Epithelial cell of esophagus (primary cell): Measurements from ENCODE around the gene AVP.
A peak's percentile ranks its signal among the peaks of the same experiment; 100 is the strongest.

Experiments
- DNase-seq: peaks from one replicate; pipeline ENCODE4 v3.0.0; 2010; ENCODE audit warnings: low read depth
- H3K4me3 ChIP-seq: 2 replicates; pipeline ENCODE4 v1.5.1; 2011; ENCODE audit warnings: mild to moderate bottlenecking, low read length, control low read depth
- CTCF ChIP-seq: IDR thresholded peaks from 2 replicates; pipeline ENCODE4 v1.5.1; 2011; ENCODE audit warnings: low read depth, mild to moderate bottlenecking, low read length, control low read depth, inconsistent platforms; ENCODE audit not compliant: insufficient read depth; ENCODE audit errors: missing control alignments

AVP gene

GRCh38 chr20:3043322-3043721, 41.2 kb downstream of the AVP start, which contains the start of gene GNRH2:
Gene GNRH2 (plus strand): TSS chr20:3043622. CDS start chr20:3044415, 793 bp downstream.
- no peak for DNase-seq
- H3K4me3 ChIP-seq: no peak within 1 kb of the TSS
- TF ChIP-seq CTCF: no peak

GRCh38 chr20:3042625-3043024, 41.9 kb downstream of the AVP start:
- no peak for TF ChIP-seq CTCF
- no peak for DNase-seq
- no peak overlapping the region for H3K4me3 ChIP-seq

GRCh38 chr20:3041854-3042409, 42.6 kb downstream of the AVP start:
- H3K4me3 ChIP-seq: no peak overlapping the region
- peak; percentile 14 for DNase-seq
- TF ChIP-seq CTCF: no peak

GRCh38 chr20:3040086-3040485, 44.4 kb downstream of the AVP start:
- no peak overlapping the region for H3K4me3 ChIP-seq
- no peak for DNase-seq
- TF ChIP-seq CTCF: no peak

GRCh38 chr20:3039426-3039825, 45.1 kb downstream of the AVP start:
- no peak overlapping the region for H3K4me3 ChIP-seq
- no peak for DNase-seq
- no peak for TF ChIP-seq CTCF

- no peak for DNase-seq
- TF ChIP-seq CTCF: no peak
- no peak overlapping the region for H3K4me3 ChIP-seq
Measured at GRCh38 chr20:3038454-3038853, 46.1 kb downstream of the AVP start.

- DNase-seq: no peak
- no peak overlapping the region for H3K4me3 ChIP-seq
- no peak for TF ChIP-seq CTCF
Measured at GRCh38 chr20:3037654-3038053, 46.9 kb downstream of the AVP start.
